ENCODE measurements around the gene ELL. TPM values are rescaled to one million over a fixed set of nuclear protein-coding genes. Genes with fewer than 3 reads are reported as not detected.

Gene ELL
- total RNA-seq, 1 donor from 2014 or later = 16.0 TPM

DNA sequence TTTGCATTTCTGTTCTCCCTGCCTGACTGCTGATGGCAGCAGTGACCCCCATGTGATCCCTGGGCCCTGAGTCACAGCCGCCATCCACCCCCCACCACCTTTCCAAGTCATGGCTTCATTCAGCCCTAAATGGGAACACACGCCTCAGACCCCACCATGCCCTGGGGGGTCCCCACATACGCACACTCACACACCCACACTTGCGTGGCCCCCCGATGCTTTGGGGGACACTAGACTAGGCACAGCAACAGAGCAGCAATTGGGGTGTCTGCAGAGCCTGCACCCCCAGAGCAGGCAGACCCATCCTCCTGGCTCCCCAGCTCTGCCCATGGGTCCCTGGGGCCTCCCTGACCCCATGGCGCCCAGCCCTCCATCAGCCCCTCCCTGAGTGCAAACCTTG, 78.5 kb downstream of the ELL start:
- Mint-ChIP-seq H3K9me3 (ENCODE audit: unreplicated experiment) (no peaks in the 10 kb centered on the region), H3K27me3 (ENCODE audit: low read depth, unreplicated experiment) (no peaks in the 10 kb centered on the region), H3K27ac (ENCODE audit: unreplicated experiment) (no peak overlapping the region), H3K36me3 (ENCODE audit: low read depth, unreplicated experiment) (peaks cover 10% of the 10 kb centered on the region), H3K4me1 (ENCODE audit: low read depth, unreplicated experiment) (peaks cover 25% of the 10 kb centered on the region), H3K4me3 (ENCODE audit: unreplicated experiment) (no peak overlapping the region)
- Histone ChIP-seq H2AFZ (ENCODE audit: low read depth, low read length) (no peak overlapping the region), H3K4me3 (ENCODE audit: insufficient read depth, low read depth, low read length) (no peak overlapping the region), H3K4me1 (ENCODE audit: insufficient read depth, low read length) (peaks cover 15% of the 10 kb centered on the region), H3K9me3 (ENCODE audit: insufficient read depth, low read depth, low read length) (no peaks in the 10 kb centered on the region), H3K79me2 (ENCODE audit: insufficient read depth, low read length) (no peaks in the 10 kb centered on the region), H3K9ac (ENCODE audit: low read length) (no peak overlapping the region), H3K27ac (ENCODE audit: low read depth, low read length) (no peak overlapping the region), H3K36me3 (ENCODE audit: insufficient read depth, low read length) (no peaks in the 10 kb centered on the region), H4K20me1 (ENCODE audit: insufficient read depth, low read length) (peaks cover 72% of the 10 kb centered on the region), H3K4me2 (ENCODE audit: low read length) (no peak overlapping the region), H3K27me3 (ENCODE audit: insufficient read depth, low read length) (no peaks in the 10 kb centered on the region)
- TF ChIP-seq, protein P1, sequence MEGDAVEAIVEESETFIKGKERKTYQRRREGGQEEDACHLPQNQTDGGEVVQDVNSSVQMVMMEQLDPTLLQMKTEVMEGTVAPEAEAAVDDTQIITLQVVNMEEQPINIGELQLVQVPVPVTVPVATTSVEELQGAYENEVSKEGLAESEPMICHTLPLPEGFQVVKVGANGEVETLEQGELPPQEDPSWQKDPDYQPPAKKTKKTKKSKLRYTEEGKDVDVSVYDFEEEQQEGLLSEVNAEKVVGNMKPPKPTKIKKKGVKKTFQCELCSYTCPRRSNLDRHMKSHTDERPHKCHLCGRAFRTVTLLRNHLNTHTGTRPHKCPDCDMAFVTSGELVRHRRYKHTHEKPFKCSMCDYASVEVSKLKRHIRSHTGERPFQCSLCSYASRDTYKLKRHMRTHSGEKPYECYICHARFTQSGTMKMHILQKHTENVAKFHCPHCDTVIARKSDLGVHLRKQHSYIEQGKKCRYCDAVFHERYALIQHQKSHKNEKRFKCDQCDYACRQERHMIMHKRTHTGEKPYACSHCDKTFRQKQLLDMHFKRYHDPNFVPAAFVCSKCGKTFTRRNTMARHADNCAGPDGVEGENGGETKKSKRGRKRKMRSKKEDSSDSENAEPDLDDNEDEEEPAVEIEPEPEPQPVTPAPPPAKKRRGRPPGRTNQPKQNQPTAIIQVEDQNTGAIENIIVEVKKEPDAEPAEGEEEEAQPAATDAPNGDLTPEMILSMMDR (IDR thresholded peaks at IDR 0.05; ENCODE audit: insufficient read depth, low read depth, low read length) = no peak
- no peak for TF ChIP-seq EZH2 (IDR thresholded peaks at IDR 0.05; ENCODE audit: insufficient read depth, low read length)
- no peak for DNase-seq (ENCODE audit: low read depth)
- no peak for FAIRE-seq

DNA sequence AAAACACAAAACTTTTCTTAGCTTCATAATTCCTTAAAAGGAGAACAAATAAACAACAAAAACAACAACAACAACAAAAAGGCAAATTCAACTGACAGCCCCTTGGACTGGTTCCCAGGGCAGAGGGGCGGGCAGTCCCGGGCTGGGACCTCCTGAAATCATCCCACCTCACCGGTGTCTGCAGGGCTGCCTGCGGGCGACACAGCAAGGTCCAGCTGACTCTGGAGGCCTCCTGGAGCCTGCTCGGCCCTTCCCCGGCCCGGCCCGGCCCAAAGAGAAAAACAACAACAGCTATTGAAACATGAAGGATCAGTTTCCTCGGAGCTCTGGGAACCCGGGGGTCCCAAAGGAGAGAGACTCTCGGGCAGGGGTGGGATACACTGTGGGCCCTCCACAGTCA, 78.9 kb downstream of the ELL start:
- no peak overlapping the region for H3K4me3 Mint-ChIP-seq (ENCODE audit: unreplicated experiment)
- peak overlapping the region; percentile 71 for H3K27ac Mint-ChIP-seq (ENCODE audit: unreplicated experiment)
- H3K4me1 Mint-ChIP-seq (ENCODE audit: low read depth, unreplicated experiment) = peaks cover 25% of the 10 kb centered on the region
- Histone ChIP-seq H3K4me1 (ENCODE audit: insufficient read depth, low read length) (peaks cover 17% of the 10 kb centered on the region), H3K4me3 (ENCODE audit: insufficient read depth, low read depth, low read length) (no peak overlapping the region), H3K27ac (ENCODE audit: low read depth, low read length) (no peak overlapping the region), H3K79me2 (ENCODE audit: insufficient read depth, low read length) (no peaks in the 10 kb centered on the region), H3K9me3 (ENCODE audit: insufficient read depth, low read depth, low read length) (no peaks in the 10 kb centered on the region), H3K4me2 (ENCODE audit: low read length) (no peak overlapping the region), H3K27me3 (ENCODE audit: insufficient read depth, low read length) (no peaks in the 10 kb centered on the region), H2AFZ (ENCODE audit: low read depth, low read length) (no peak overlapping the region), H3K9ac (ENCODE audit: low read length) (no peak overlapping the region), H4K20me1 (ENCODE audit: insufficient read depth, low read length) (peaks cover 70% of the 10 kb centered on the region), H3K36me3 (ENCODE audit: insufficient read depth, low read length) (no peaks in the 10 kb centered on the region)
- TF ChIP-seq, protein P1 (IDR thresholded peaks at IDR 0.05; ENCODE audit: insufficient read depth, low read depth, low read length) = no peak
- no peak for TF ChIP-seq EZH2 (IDR thresholded peaks at IDR 0.05; ENCODE audit: insufficient read depth, low read length)
- peaks cover 10% of the 10 kb centered on the region for H3K36me3 Mint-ChIP-seq (ENCODE audit: low read depth, unreplicated experiment)
- no peaks in the 10 kb centered on the region for H3K27me3 Mint-ChIP-seq (ENCODE audit: low read depth, unreplicated experiment)
- no peaks in the 10 kb centered on the region for H3K9me3 Mint-ChIP-seq (ENCODE audit: unreplicated experiment)
- no peak for DNase-seq (ENCODE audit: low read depth)
- FAIRE-seq = no peak

DNA sequence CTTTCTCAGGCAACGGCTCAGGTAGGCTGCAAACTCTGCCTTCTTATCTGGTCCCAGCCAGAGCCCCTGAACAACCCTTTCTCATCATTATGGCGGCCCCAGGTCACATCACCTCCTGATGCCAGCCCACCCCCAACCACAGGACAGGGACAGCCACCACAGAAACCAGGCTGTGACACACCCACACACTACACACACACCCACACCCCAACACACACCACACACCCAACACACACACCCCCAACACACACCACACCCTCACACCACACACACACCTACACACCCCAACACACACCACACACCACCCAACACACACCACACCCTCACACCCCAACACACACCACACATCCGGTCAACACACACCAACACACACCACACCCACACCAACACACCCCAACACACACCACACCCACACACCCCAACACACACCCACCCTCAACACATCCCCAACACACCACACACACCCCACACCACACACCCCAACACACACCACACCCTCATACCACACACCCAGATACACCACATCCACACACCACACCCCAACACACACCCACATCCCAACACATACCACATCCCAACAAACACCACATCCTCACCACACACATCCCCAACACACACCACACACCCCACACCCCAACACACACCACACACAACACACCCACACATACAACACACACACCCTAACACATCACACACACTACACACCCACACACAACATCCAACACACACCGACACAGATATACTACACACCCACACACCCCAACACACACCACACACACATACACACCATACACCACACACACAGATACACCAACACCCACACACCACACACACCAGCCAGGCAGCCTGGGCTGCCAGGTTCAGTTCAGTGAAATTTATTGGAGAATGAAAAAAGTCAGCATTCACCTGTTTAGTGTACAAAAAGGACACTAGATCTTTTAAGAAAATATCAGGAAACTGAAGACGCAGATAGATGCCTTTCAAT, 79.8 kb downstream of the ELL start:
- TF ChIP-seq, protein P1 (IDR thresholded peaks at IDR 0.05; ENCODE audit: insufficient read depth, low read depth, low read length) = no peak
- no peak for TF ChIP-seq EZH2 (IDR thresholded peaks at IDR 0.05; ENCODE audit: insufficient read depth, low read length)
- H3K36me3 ChIP-seq (ENCODE audit: insufficient read depth, low read length) = no peaks in the 10 kb centered on the region
- H3K9ac ChIP-seq (ENCODE audit: low read length) = no peak overlapping the region
- no peaks in the 10 kb centered on the region for H3K79me2 ChIP-seq (ENCODE audit: insufficient read depth, low read length)
- FAIRE-seq (no peak), DNase-seq (ENCODE audit: low read depth) (no peak)
- H3K27ac Mint-ChIP-seq (ENCODE audit: unreplicated experiment) = peak overlapping the region; percentile 71
- H3K9me3 Mint-ChIP-seq (ENCODE audit: unreplicated experiment) = no peaks in the 10 kb centered on the region
- peaks cover 20% of the 10 kb centered on the region for H3K4me1 ChIP-seq (ENCODE audit: insufficient read depth, low read length)
- no peak overlapping the region for H2AFZ ChIP-seq (ENCODE audit: low read depth, low read length)
- peak overlapping the region; percentile 70 for H3K4me3 Mint-ChIP-seq (ENCODE audit: unreplicated experiment)
- no peak overlapping the region for H3K4me2 ChIP-seq (ENCODE audit: low read length)
- H3K9me3 ChIP-seq (ENCODE audit: insufficient read depth, low read depth, low read length) = no peaks in the 10 kb centered on the region
- H3K27me3 Mint-ChIP-seq (ENCODE audit: low read depth, unreplicated experiment) = no peaks in the 10 kb centered on the region
- H3K4me1 Mint-ChIP-seq (ENCODE audit: low read depth, unreplicated experiment) = peaks cover 25% of the 10 kb centered on the region
- peaks cover 62% of the 10 kb centered on the region for H4K20me1 ChIP-seq (ENCODE audit: insufficient read depth, low read length)
- H3K27ac ChIP-seq (ENCODE audit: low read depth, low read length) = no peak overlapping the region
- no peak overlapping the region for H3K4me3 ChIP-seq (ENCODE audit: insufficient read depth, low read depth, low read length)
- no peaks in the 10 kb centered on the region for H3K27me3 ChIP-seq (ENCODE audit: insufficient read depth, low read length)
- H3K36me3 Mint-ChIP-seq (ENCODE audit: low read depth, unreplicated experiment) = peaks cover 10% of the 10 kb centered on the region
